ENCODE measurements around the gene APBB1IP. TPM values are rescaled to one million over a fixed set of nuclear protein-coding genes. Genes with fewer than 3 reads are reported as not detected.

The APBB1IP gene
- polyA plus RNA-seq, 2 of the 4 experiments (the other 2 are of a cell fraction), result 0.96 to 9.2 TPM

DNA sequence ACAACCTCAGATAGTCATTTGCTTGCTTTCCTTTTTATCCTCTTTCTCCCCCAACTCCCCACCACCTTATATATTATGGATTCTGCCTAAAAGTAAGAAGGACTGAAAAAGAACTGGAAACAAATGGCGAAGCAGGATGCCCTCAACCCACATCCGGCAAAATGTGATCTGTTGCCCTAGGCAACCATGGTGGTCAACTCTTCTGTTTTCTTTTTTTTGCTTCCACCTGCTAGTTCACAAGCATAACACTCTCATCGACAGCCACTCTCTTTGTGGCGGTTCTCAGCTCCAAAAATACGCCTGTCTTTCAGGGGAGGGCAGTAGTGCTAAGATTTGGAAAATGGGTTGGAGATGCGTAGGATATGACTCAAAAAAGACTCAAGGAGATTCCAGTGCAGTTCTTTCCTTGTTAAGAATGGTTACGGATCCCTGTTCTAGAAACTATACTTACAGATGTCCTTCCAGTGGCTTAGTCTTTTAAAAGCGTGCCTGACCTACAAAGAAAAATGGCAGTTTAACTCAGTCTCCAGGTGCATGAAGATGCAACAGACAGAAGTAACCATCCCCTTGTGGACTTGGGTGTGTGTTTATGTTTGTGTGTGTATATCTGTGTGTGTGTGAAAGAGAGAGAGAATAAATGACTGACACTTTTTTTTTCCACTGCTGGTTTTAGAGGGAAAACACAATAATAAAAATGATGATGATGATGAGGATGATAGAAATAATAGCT lies 10.7 kb downstream of the APBB1IP start:
- ATAC-seq (no peak), DNase-seq (ENCODE audit: low read depth in 1 of 2, low spot score in 1 of 2) (no peak), FAIRE-seq (no peak)
- no peak overlapping the region for H3K27ac ChIP-seq
- no peak overlapping the region for H3K4me2 ChIP-seq
- ChIA-PET CTCF (no interaction called here), POLR2A (no interaction called here)
- 80% methylated on average over 8 of the region's 8 CpGs for WGBS (ENCODE audit: missing lambda C conversion rate)
- H3K4me3 ChIP-seq, result no peak overlapping the region
- no peaks in the 10 kb centered on the region for H3K9me3 ChIP-seq
- H3K4me1 ChIP-seq, result no peaks in the 10 kb centered on the region
- no peak for TF ChIP-seq RNF2 (IDR thresholded peaks at IDR 0.05; ENCODE audit: borderline replicate concordance, low read depth)
- no peak for TF ChIP-seq RFX5 (IDR thresholded peaks at IDR 0.05)

DNA sequence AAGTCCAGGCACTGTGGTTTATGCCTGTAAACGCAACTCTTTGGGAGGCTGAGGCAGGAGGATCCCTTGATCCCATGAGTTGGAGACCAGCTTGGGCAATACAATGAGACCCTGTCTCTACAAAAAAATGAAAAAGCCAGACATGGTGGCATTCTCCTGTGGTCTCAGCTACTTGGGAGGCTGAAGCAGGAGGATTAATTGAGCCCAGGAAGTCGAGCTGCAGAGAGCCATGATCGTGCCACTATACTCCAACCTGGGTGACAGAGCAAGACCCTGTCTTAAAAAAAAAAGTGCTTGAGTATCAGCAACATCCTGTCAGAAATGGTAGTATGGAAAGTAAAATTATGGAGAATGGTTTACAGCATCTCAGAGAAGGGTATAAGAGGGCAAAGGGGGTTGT lies 11.6 kb downstream of the APBB1IP start:
- Histone ChIP-seq H3K4me3 (no peak overlapping the region), H3K9me3 (no peaks in the 10 kb centered on the region), H3K4me2 (no peak overlapping the region), H3K27ac (0 out of 6 replicates have a peak overlapping the region, but pooled peaks of 1 of the 2 experiments have one; percentile 2), H3K4me1 (no peaks in the 10 kb centered on the region)
- FAIRE-seq (no peak), ATAC-seq (no peak), DNase-seq (ENCODE audit: low read depth in 1 of 2, low spot score in 1 of 2) (no peak)
- ChIA-PET POLR2A (no interaction called here), CTCF (no interaction called here)
- 53% methylated on average over 3 of the region's 3 CpGs for WGBS (ENCODE audit: missing lambda C conversion rate)
- TF ChIP-seq, protein P1, sequence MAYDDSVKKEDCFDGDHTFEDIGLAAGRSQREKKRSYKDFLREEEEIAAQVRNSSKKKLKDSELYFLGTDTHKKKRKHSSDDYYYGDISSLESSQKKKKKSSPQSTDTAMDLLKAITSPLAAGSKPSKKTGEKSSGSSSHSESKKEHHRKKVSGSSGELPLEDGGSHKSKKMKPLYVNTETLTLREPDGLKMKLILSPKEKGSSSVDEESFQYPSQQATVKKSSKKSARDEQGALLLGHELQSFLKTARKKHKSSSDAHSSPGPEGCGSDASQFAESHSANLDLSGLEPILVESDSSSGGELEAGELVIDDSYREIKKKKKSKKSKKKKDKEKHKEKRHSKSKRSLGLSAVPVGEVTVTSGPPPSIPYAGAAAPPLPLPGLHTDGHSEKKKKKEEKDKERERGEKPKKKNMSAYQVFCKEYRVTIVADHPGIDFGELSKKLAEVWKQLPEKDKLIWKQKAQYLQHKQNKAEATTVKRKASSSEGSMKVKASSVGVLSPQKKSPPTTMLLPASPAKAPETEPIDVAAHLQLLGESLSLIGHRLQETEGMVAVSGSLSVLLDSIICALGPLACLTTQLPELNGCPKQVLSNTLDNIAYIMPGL (CRISPR knock-in tag; IDR thresholded peaks at IDR 0.05; ENCODE audit: borderline replicate concordance), result no peak
- TF ChIP-seq PHF8 (IDR thresholded peaks at IDR 0.05; ENCODE audit: borderline replicate concordance, low read depth) (no peak), ZNF302 (CRISPR knock-in tag; IDR thresholded peaks at IDR 0.05) (no peak), FOXS1 (CRISPR knock-in tag; IDR thresholded peaks at IDR 0.05) (no peak), RARB (CRISPR knock-in tag; IDR thresholded peaks at IDR 0.05) (no peak), HOXA7 (CRISPR knock-in tag; IDR thresholded peaks at IDR 0.05) (no peak)
- TF ChIP-seq, protein P2, sequence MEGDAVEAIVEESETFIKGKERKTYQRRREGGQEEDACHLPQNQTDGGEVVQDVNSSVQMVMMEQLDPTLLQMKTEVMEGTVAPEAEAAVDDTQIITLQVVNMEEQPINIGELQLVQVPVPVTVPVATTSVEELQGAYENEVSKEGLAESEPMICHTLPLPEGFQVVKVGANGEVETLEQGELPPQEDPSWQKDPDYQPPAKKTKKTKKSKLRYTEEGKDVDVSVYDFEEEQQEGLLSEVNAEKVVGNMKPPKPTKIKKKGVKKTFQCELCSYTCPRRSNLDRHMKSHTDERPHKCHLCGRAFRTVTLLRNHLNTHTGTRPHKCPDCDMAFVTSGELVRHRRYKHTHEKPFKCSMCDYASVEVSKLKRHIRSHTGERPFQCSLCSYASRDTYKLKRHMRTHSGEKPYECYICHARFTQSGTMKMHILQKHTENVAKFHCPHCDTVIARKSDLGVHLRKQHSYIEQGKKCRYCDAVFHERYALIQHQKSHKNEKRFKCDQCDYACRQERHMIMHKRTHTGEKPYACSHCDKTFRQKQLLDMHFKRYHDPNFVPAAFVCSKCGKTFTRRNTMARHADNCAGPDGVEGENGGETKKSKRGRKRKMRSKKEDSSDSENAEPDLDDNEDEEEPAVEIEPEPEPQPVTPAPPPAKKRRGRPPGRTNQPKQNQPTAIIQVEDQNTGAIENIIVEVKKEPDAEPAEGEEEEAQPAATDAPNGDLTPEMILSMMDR (IDR thresholded peaks at IDR 0.05), result no peak

DNA sequence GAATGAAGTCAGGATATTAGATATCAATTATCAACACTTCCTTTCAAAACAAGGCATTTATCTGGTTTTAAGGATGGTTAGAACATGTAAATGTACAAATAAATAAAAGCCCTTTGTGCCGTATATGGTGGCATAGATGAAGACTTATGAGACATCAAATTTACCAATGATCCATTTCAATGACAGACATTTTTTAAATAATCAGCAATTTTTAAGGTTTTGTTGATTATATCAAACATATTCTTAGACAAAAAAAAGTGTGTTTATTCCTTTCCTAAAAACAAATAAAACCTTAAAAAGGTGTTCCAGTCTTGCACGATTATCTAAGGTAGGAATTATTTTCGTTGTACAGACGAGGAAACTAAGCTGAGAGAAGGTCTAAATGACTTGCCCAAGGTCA lies 13.8 kb downstream of the APBB1IP start:
- Histone ChIP-seq H3K9me3 (no peaks in the 10 kb centered on the region), H3K4me1 (0 out of 3 replicates have a peak, but pooled peaks cover 5% of the 10 kb centered on the region), H3K4me3 (no peak overlapping the region), H3K4me2 (no peak overlapping the region), H3K27ac (no peak overlapping the region)
- ChIA-PET CTCF (no interaction called here), POLR2A (no interaction called here)
- 47% methylated on average over 4 of the region's 4 CpGs for WGBS (ENCODE audit: missing lambda C conversion rate)
- no peak for DNase-seq (ENCODE audit: low read depth in 1 of 2, low spot score in 1 of 2)
- TF ChIP-seq RARB (CRISPR knock-in tag; IDR thresholded peaks at IDR 0.05) (no peak), MAFK (IDR thresholded peaks at IDR 0.05; ENCODE audit: partially characterized antibody) (peak; percentile 81)
- peak; percentile 88 for FAIRE-seq
- no peak for ATAC-seq

DNA sequence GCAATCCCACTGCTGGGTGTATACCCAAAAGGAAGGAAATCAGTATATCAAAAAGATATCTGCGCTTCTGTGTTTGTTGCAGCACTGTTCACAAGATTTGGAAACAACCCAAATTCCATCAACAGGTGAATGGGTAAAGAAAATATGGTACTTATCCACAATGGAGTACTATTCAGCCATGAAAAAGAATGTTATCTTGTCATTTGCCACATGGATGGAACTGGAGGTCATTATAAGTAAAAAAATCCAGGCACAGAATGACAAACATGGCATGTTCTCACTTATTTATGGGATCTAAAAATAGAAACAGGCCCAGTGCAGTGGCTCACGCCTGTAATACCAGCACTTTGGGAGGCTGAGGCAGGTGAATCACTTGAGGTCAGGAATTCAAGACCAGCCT lies 15.7 kb downstream of the APBB1IP start:
- FAIRE-seq (no peak), DNase-seq (ENCODE audit: low read depth in 1 of 2, low spot score in 1 of 2) (no peak), ATAC-seq (no peak)
- no peak overlapping the region for H3K4me3 ChIP-seq
- H3K9me3 ChIP-seq, result no peaks in the 10 kb centered on the region
- POLR2A ChIA-PET, result no interaction called here
- no peak overlapping the region for H3K27ac ChIP-seq
- CTCF ChIA-PET, result no interaction called here
- H3K4me2 ChIP-seq, result no peak overlapping the region
- H3K4me1 ChIP-seq, result 0 out of 3 replicates have a peak, but pooled peaks cover 5% of the 10 kb centered on the region
- 70% methylated on average over 2 of the region's 2 CpGs for WGBS (ENCODE audit: missing lambda C conversion rate)
- no peak for TF ChIP-seq TFCP2L1 (CRISPR knock-in tag; IDR thresholded peaks at IDR 0.05)
- no peak for TF ChIP-seq CBX2 (IDR thresholded peaks at IDR 0.05; ENCODE audit: borderline replicate concordance, low read depth)
- no peak for TF ChIP-seq RFX5 (IDR thresholded peaks at IDR 0.05)
- TF ChIP-seq EHF (CRISPR knock-in tag; IDR thresholded peaks at IDR 0.05), result no peak
- no peak for TF ChIP-seq SREBF2 (IDR thresholded peaks at IDR 0.05)
- TF ChIP-seq HOXA7 (CRISPR knock-in tag; IDR thresholded peaks at IDR 0.05), result no peak
- no peak for TF ChIP-seq TP53 (CRISPR knock-in tag; IDR thresholded peaks at IDR 0.05)
- no peak for TF ChIP-seq BHLHE40 (IDR thresholded peaks at IDR 0.05; ENCODE audit: low read depth, low read length)

All from A549 (cell line).